ENCODE measurements around the gene ZNF474.

Gene ZNF474

GRCh38 chr5:122181863-122182262, 52.5 kb downstream of the ZNF474 start:
- no peak for DNase-seq (ENCODE audit: low read depth)

DNA sequence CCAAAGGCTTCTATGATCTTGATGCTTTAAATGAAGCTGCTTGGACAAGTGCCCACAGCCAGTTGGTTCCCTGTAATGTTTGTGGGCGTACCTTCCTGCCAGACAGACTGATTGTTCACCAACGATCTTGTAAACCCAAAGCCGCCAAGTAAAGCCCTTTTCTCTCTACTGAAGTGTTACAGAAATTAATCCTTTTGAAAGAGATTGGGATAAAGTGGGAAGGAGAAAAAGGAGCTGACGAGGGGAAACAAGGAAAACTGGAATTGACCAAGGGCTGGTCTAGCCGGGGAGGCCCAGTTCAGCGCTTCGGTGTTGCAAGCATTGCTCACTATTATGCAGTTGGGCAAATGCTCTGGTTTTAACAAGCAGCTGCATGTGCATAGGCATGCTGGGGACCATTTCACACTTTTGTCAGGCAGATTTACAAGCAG, 53.2 kb downstream of the ZNF474 start:
- DNase-seq (ENCODE audit: low read depth) = peak; percentile 72

- peak; percentile 55 for DNase-seq (ENCODE audit: low read depth)
Measured at GRCh38 chr5:122183098-122183787, 53.9 kb downstream of the ZNF474 start.

- no peak for DNase-seq (ENCODE audit: low read depth)
Measured at GRCh38 chr5:122183788-122184170, 54.4 kb downstream of the ZNF474 start.

DNA sequence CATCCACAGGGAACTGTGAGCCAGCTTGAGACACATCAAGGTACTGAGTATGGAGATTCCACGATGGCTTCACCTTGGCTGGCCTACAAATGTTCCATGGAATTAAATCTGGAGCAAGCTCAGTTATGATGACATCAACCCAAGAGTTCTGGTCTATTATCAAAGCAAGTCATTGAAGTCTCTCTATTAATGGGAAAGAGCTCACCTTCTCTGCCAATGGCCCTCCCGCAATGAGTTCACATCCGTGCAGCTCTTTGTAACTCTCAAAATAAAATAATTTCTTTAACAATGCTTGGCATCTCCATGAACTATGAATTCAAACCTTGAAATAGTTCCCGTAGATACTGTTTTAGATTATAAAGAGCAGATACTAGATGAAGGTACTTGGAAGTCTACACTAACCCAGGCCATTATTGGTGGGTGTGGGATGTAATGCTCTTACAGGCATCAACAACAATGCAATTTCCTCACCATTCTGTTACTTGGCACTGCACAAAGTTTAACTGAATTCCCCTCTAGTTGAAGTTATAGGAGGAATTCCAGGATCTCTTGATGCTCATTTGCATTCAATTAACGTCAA, 55.4 kb downstream of the ZNF474 start:
- no peak for DNase-seq (ENCODE audit: low read depth)

DNA sequence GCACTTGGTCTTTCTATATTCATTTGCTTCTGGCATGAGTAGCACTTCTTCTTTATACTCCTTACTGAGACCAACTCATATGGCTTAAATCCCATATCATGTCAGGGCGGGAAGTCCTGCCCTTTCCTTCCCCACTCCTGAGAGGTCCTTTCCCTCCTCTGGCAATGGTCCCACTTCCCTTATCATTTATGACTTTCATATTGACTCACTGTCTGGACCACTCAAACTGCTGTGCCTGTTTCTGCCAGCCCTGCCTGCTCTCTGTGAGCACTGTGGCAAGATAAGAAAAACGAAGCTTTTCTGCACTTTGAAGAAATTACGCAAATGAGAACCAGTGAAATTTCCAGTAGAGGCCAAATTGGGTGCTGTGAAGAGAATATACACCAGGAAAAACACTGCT, 58.1 kb downstream of the ZNF474 start:
- DNase-seq (ENCODE audit: low read depth) = no peak

DNA sequence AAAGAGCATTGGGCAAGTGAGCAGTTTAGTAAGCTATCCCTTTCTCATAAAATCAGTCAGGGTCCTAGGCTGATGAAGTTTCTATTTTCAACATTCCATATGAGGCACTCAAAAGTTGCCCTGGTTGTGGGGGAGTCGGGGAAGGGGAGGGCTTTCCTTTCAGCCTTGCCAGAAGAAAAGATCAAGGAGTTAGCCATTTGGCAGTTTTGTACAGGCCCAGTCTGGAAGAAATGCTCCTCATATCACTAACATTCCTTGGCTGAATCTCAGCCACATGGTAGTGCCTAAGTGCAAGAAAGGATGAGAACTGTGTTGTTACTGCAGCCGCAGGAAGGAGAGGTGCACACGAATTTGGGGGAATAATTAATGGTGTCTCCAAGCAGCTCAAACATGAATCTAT, 60.8 kb downstream of the ZNF474 start:
- no peak for DNase-seq (ENCODE audit: low read depth)

GRCh38 chr5:122192497-122193496, 63.5 kb downstream of the ZNF474 start:
- DNase-seq (ENCODE audit: low read depth) = peak; percentile 61

DNA sequence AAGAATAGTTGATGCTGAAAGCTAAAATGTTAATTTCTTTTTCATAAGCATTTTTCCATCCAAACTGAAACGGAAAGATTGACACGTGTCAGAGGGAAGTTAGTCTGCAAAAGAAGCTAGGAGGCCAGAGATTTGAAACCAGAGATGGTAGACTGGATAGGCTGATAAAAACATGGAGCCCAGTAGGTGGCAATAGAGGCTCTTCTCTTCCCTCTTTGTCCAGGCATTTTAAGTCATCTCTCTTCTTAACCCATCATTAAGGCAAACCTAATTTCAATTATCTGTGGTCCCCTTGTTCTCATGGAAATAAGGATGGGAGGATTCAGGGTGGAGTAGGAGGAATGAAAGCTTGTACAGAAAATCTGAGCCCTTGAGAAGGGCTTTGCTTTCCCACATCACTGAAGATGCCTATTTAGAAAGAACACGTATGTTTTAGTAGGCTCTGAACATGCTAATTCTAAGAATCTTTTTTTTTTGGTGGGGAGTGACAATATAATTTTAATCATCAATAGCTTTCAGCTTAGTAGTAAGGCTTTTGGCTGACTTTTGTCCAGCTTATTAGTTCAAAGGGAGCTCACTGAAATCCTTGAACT, 66.6 kb downstream of the ZNF474 start:
- no peak for DNase-seq (ENCODE audit: low read depth)

- DNase-seq (ENCODE audit: low read depth) = no peak
Measured at GRCh38 chr5:122199146-122199545, 69.8 kb downstream of the ZNF474 start.

GRCh38 chr5:122200450-122200849, 71.1 kb downstream of the ZNF474 start:
- DNase-seq (ENCODE audit: low read depth) = no peak

GRCh38 chr5:122200865-122201264, 71.5 kb downstream of the ZNF474 start:
- DNase-seq (ENCODE audit: low read depth) = no peak

- no peak for DNase-seq (ENCODE audit: low read depth)
Measured at GRCh38 chr5:122201365-122201764, 72.0 kb downstream of the ZNF474 start.

DNA sequence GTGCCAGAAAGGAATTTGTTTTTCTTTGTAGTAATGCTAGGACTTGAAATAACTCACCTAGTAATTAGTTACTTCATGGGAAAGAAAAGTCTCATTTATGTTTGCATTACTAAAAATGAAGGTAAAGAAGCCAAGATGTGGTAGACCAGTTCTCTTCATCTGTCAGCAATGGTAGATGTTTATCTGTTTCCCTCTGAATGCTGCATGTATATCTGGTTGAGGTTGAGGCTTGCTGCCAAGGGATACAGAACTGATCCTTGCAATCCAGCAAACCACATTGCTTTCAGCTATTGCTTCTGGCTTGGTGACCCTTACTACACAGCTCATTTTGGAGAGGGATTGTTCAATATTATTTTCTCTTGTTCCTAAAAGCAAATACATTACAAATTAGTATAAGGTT, 73.6 kb downstream of the ZNF474 start:
- DNase-seq (ENCODE audit: low read depth) = no peak
